Uterus (tissue), 4 donors: Measurements from ENCODE around the gene SAMD8. TPM values are rescaled to one million over a fixed set of nuclear protein-coding genes. Genes with fewer than 3 reads are reported as not detected.

Experiments
- DNase-seq, 2 donors: peaks; one replicate each; pipeline ENCODE4 v3.0.0-alpha.2; 2019 to 2020
- H3K27ac ChIP-seq, 2 donors: fragments of 200-600 bp; sonication (generic); 1 replicate in 1 of 2; 2 replicates in 1 of 2; pipeline ENCODE4 v1.5.1; 2016 to 2018
- H3K27me3 ChIP-seq, 2 donors: fragments of 200-600 bp; sonication (generic); one replicate each; pipeline ENCODE4 v1.5.1; 2018 to 2019; ENCODE audit warnings: control low read depth in 1 of 2
- H3K36me3 ChIP-seq, 2 donors: fragments of 200-600 bp; sonication (generic); one replicate each; pipeline ENCODE4 v1.5.1; 2019; ENCODE audit warnings: control low read depth in 1 of 2
- H3K4me1 ChIP-seq, 2 donors: fragments of 200-600 bp; sonication (generic); one replicate each; pipeline ENCODE4 v1.5.1; 2018 to 2019; ENCODE audit warnings: control low read depth in 1 of 2
- H3K4me3 ChIP-seq, 2 donors: fragments of 200-600 bp; sonication (generic); 1 replicate in 1 of 2; 2 replicates in 1 of 2; pipeline ENCODE4 v1.5.1; 2018 to 2019; ENCODE audit warnings: mild to moderate bottlenecking in 1 of 2
- H3K9me3 ChIP-seq, 2 donors: fragments of 200-600 bp; sonication (generic); one replicate each; pipeline ENCODE4 v1.5.1; 2019; ENCODE audit warnings: control low read depth in 1 of 2
- POLR2A ChIP-seq, 2 donors: fragments of 450-650 bp; IDR thresholded peaks; one replicate each; pipeline ENCODE4 v1.6.1; 2016; ENCODE audit warnings: antibody characterized with exemption in 2 of 2, mild to moderate bottlenecking in 1 of 2, moderate library complexity in 1 of 2
- intact Hi-C: fragments of 100-400 bp; cut with DNase I; formaldehyde crosslinking; loops from one replicate; pipeline ENCODE4 v1.15.1; 2023; ENCODE audit warnings: low total_unique reads
- total RNA-seq, 4 donors: library from RNA; depleted of rRNA in 3 of 4; stranded (reverse); fragments of >200 nt in 3 of 4; gene quantifications; one replicate each; pipeline versions ENCODE4 v1.1.0 to v1.2.4, GENCODE V29; 2014 to 2023
- TF ChIP-seq, protein P1 (sequence below), 4 experiments: fragments of 200-600 bp in 2 of 4; fragments of 450-650 bp in 2 of 4; sonication (generic) in 2 of 4; IDR thresholded peaks; one replicate each; pipeline ENCODE4 v1.5.1; 2016 to 2019; ENCODE audit warnings: antibody characterized with exemption in 4 of 4, mild to moderate bottlenecking in 2 of 4, moderate library complexity in 1 of 4
- donor health status: DM: yes; HTN: yes; CAD: no.

The SAMD8 gene
- total RNA-seq, 4 donors from 2014 or later: 25.4 to 51.4 (median 49.2) TPM

DNA sequence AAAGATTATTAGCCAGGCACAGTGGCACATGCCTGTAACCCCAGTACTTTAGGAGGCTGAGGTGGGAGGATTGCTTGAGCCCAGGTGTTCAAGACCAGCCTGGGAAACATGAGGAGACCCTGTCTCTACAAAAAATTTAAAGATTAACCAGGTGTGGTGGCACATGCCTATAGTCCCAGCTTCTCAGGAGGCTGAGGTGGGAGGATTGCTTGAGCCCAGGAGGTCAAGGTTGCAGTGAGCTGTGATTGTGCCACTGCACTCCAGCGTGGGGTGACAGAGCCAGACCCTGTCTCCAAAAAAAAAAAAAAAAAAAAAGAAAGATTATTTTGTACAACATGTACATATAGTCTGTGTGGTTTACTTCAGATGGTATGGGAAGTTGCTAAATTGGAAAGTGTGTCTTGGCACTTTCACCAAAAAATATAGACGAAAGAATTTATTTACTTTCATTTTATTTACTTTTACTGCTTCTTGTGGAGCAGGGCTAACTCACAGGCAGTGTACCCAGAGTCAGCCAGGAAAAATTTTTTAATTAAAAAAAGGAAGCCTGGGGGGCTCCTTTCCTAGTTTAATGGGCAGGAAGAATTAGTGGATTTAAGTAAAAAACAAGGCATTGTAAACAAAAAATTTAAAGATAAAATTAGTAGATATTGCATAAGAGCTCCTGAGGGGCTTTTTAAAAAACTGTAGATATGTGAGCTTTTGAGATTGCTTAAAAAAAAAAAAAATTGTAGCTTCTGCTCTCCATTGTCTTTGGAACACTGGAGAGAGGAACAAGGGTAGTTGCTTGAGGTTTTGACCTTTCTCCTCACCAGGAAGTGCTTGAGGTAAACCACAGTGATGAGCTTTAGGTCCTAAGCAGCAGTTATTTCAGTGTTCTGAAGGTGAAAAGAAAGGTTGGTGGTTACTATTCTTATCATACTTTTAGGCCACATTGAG, 54.5 kb downstream of the SAMD8 start:
- Histone ChIP-seq H3K4me1 (no peaks in the 10 kb centered on the region), H3K27ac (no peak overlapping the region), H3K36me3 (no peaks in the 10 kb centered on the region), H3K27me3 (no peaks in the 10 kb centered on the region), H3K4me3 (no peak overlapping the region), H3K9me3 (no peaks in the 10 kb centered on the region)
- no peak for DNase-seq
- TF ChIP-seq POLR2A (IDR thresholded peaks at IDR 0.05): no peak
- TF ChIP-seq, protein P1, sequence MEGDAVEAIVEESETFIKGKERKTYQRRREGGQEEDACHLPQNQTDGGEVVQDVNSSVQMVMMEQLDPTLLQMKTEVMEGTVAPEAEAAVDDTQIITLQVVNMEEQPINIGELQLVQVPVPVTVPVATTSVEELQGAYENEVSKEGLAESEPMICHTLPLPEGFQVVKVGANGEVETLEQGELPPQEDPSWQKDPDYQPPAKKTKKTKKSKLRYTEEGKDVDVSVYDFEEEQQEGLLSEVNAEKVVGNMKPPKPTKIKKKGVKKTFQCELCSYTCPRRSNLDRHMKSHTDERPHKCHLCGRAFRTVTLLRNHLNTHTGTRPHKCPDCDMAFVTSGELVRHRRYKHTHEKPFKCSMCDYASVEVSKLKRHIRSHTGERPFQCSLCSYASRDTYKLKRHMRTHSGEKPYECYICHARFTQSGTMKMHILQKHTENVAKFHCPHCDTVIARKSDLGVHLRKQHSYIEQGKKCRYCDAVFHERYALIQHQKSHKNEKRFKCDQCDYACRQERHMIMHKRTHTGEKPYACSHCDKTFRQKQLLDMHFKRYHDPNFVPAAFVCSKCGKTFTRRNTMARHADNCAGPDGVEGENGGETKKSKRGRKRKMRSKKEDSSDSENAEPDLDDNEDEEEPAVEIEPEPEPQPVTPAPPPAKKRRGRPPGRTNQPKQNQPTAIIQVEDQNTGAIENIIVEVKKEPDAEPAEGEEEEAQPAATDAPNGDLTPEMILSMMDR (IDR thresholded peaks at IDR 0.05): no peak
- intact Hi-C loops: no loop called here

DNA sequence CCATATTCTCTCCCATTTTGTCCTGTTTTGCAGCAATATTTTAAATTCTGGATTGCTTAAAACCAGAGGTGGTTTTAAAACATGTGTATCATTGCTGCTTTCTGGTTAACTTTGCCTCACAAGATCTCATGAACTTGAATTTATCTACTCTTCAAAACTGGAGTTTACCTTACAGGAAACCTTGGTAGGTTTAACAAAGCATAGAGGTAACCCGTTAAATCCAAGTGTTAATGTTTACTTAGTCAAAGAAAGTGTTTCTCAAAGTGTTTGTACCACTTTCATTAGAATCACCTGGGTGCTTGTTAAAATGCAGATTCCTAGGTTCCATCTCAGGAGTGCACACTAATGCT, 55.1 kb downstream of the SAMD8 start:
- Histone ChIP-seq H3K36me3 (no peaks in the 10 kb centered on the region), H3K27ac (no peak overlapping the region), H3K27me3 (no peaks in the 10 kb centered on the region), H3K4me3 (no peak overlapping the region), H3K4me1 (no peaks in the 10 kb centered on the region), H3K9me3 (no peaks in the 10 kb centered on the region)
- DNase-seq: no peak
- TF ChIP-seq, protein P1 (IDR thresholded peaks at IDR 0.05): no peak
- TF ChIP-seq POLR2A (IDR thresholded peaks at IDR 0.05): no peak
- intact Hi-C loops: no loop called here

DNA sequence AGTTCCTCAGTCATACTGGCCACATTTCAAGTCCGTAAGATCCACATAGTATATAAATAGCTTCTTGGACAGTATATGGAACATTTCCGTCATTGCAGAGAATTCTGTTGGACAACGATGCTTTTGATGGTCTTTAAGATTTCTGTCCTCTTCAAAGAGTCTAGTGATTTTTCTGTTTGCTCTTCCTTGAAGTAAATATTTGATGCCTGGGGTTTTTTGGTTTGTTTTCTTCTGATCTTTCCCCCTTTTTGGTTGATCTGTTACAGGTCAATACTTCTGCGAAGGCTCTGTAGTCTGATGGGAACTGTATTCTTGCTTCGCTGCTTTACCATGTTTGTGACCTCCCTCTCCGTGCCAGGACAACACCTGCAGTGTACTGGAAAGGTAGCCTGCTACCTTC, 56.8 kb downstream of the SAMD8 start:
- H3K36me3 ChIP-seq: no peaks in the 10 kb centered on the region
- H3K4me1 ChIP-seq: no peaks in the 10 kb centered on the region
- no peaks in the 10 kb centered on the region for H3K27me3 ChIP-seq
- H3K9me3 ChIP-seq: no peaks in the 10 kb centered on the region
- intact Hi-C loops: no loop called here
- TF ChIP-seq, protein P1 (IDR thresholded peaks at IDR 0.05): no peak
- TF ChIP-seq POLR2A (IDR thresholded peaks at IDR 0.05): no peak
- no peak for DNase-seq
- H3K4me3 ChIP-seq: no peak overlapping the region
- no peak overlapping the region for H3K27ac ChIP-seq

DNA sequence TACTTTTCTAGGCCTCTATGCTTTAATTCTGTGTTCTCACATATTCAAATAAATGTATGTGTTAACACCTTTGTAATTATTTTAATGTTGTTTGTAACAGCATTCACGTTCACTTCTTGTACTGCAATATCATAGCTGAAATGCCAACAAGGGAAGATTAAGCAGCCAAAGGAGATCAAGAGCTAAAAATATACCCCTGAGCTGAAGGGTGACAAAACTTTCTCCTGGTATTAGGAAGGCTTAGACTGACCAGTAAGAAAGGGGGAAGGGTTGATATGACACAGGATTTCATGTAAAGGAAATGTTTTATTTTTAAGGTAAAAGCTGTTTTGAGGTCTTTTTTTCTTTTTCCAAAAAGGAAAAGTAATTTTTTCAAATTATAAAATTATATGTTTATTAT, 58.8 kb downstream of the SAMD8 start:
- no peak overlapping the region for H3K4me3 ChIP-seq
- H3K4me1 ChIP-seq: no peaks in the 10 kb centered on the region
- no peaks in the 10 kb centered on the region for H3K27me3 ChIP-seq
- no peaks in the 10 kb centered on the region for H3K36me3 ChIP-seq
- intact Hi-C loops: no loop called here
- H3K27ac ChIP-seq: no peak overlapping the region
- TF ChIP-seq, protein P1 (IDR thresholded peaks at IDR 0.05): no peak
- no peak for TF ChIP-seq POLR2A (IDR thresholded peaks at IDR 0.05)
- no peaks in the 10 kb centered on the region for H3K9me3 ChIP-seq
- no peak for DNase-seq

DNA sequence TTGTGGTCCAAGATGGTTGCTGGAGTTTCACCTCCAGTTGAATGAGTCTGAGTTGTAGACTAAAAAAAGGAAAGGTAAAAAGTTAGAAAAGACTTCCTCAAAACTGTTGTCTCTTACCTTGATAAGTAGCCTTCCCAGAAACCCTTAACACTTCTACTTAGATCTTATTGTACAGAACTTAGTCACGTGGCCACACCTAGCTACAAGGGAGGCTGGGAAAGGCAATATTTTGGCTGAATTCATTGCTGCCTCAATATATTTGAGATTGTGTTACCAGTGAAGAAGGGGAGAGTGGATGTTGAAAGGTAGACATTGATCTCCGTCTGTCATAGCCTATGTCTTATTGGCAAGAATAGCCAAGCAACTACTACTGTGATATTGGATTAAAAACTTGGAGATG, 63.6 kb downstream of the SAMD8 start:
- no peak overlapping the region for H3K27ac ChIP-seq
- no peaks in the 10 kb centered on the region for H3K36me3 ChIP-seq
- H3K4me3 ChIP-seq: no peak overlapping the region
- TF ChIP-seq, protein P1 (IDR thresholded peaks at IDR 0.05): no peak
- no peak for TF ChIP-seq POLR2A (IDR thresholded peaks at IDR 0.05)
- no peaks in the 10 kb centered on the region for H3K27me3 ChIP-seq
- DNase-seq: no peak
- intact Hi-C loops: no loop called here
- no peaks in the 10 kb centered on the region for H3K9me3 ChIP-seq
- H3K4me1 ChIP-seq: no peaks in the 10 kb centered on the region
